Motor neuron (in vitro differentiated cells): ENCODE data around the gene ALX4. TPM values are rescaled to one million over a fixed set of nuclear protein-coding genes. Genes with fewer than 3 reads are reported as not detected.

Experiments used
- ATAC-seq, 8 experiments: fragments of 200-7000 bp; cut with Tn5 transposase; replicated peaks in 6 of 8; 2 replicates each; pipeline ENCODE4 v1.8.0; 2021; ENCODE audit warnings: mild to moderate bottlenecking in 8 of 8, moderate library complexity in 8 of 8
- H3K27ac ChIP-seq, 2 donors: fragments of 250-450 bp; sonication (Bioruptor Pico); 2 replicates each; pipeline ENCODE4 v1.9.0; 2021; ENCODE audit warnings: antibody characterized with exemption in 2 of 2, mild to moderate bottlenecking in 2 of 2, moderate library complexity in 1 of 2
- H3K4me1 ChIP-seq, 2 donors: fragments of 250-450 bp; sonication (Bioruptor Pico); replicated peaks in 1 of 2; 2 replicates each; pipeline ENCODE4 v1.6.1; 2021; ENCODE audit warnings: antibody characterized with exemption in 2 of 2, mild to moderate bottlenecking in 2 of 2, moderate library complexity in 1 of 2
- H3K4me3 ChIP-seq, 5 donors: fragments of 250-450 bp; sonication (Bioruptor Pico); 2 replicates each; pipeline ENCODE4 v1.9.0; 2021; ENCODE audit warnings: antibody characterized with exemption in 5 of 5, mild to moderate bottlenecking in 5 of 5, moderate library complexity in 4 of 5
- WGBS, 10 experiments: fragments of 450-650 bp; shearing (Covaris generic); methylation state at CpG; one replicate each; pipeline ENCODE4 v1.0.0; 2022; 5-methylcytosine and 5-hydroxymethylcytosine counted together
- in situ Hi-C, 9 experiments: fragments of 400-800 bp; cut with MboI; loops; one replicate each; pipeline ENCODE4 v1.15.0; 2021; ENCODE audit warnings: low sequenced_read_pairs in 9 of 9, low pct_unique_long_range_greater_than_20kb in 2 of 9; ENCODE audit not compliant: unreplicated experiment in 9 of 9
- total RNA-seq, 8 experiments: library from RNA; unstranded; fragments of 300-600 nt; gene quantifications; 2 replicates each; pipeline versions ENCODE4 v1.2.3 to v1.2.4, GENCODE V29; 2022

ALX4 gene
- total RNA-seq, 8 experiments from 2014 or later = 0.08 to 4.2 (median 0.31) TPM

DNA sequence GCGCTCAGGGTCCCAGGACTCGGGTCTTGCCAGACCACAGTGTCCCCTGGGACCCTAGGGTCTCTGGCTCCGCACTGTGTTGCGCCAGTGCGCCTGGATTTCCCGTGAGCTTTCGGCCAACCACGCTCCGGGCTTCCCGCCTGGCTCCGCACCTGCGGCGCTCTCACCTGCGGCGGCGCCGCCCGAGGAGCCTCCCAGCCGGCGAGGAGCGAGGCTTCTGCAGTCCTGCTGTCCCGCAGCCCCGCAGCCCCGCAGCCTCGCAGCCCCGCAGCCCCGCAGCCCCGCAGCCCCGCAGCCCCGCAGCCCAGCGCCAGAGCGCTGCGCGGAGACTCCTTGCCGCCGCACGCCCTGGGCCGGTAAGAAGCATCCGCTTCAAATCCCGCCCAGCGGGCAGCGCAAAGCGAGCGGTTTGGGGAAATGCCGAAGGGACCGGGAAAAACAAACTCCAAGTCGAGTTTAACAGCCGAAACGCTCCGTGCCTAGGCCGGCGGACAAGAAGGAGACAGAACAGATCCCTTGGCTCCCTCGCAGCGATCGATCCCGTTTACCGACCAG lies 939 bp downstream of the ALX4 start:
- WGBS, 10 experiments = 20% methylated on average over 1 of the region's 57 CpGs; no CpG with 5 or more reads in 9 of the 10 experiments
- in situ Hi-C loops = no loop called here
- Histone ChIP-seq H3K4me1 (peaks cover 3 to 9% of the 10 kb centered on the region in 2 donors), H3K4me3 (peak overlapping the region in 2 of 5 donors; percentile 18 to 34), H3K27ac (no peak overlapping the region)
- peak in 5 of 8 experiments; percentile 3 to 25 (median 20) for ATAC-seq

DNA sequence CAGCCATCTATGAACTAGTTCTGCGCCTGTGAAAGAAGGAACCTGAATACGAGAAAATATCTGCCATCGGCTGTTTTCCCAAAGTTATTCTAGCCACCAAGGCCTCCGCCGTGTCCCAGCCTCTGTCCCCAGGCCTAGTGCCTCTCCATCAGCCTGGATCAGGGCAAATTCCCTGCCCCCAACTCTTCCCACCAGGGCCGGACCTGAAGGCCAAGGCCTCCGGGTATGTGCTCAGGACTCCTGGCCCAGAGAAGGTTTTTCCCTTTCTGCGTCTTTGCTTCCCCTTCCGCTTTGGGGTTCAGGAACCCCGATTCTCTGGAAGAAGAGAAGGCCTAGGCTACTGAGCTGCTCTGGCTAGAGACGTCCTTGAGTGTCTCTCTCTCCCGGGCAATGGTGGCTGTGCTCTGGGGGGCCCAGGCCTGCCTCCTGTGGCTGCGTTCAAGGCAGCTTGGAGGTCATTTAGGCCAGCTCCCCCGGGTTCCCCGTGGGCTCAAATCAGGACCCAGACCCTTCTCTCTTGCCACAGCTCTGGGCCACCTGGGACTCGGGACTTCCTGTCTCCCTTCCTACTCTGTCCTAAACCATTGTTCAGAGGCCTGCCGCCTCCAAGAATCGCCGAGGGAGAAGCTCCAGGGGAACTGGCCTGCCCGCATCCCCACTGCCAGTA lies 1.6 kb downstream of the ALX4 start:
- 0 to 96% (median 62%) methylated on average over 1 to 7 of the region's 20 CpGs; no CpG with 5 or more reads in 2 of the 10 experiments for WGBS, 10 experiments
- Histone ChIP-seq H3K4me1 (peaks cover 3 to 9% of the 10 kb centered on the region in 2 donors), H3K27ac (no peak overlapping the region), H3K4me3 (no peak overlapping the region)
- no peak for ATAC-seq
- in situ Hi-C loops = no loop called here

- in situ Hi-C loops = no loop called here
- Histone ChIP-seq H3K4me3 (no peak overlapping the region), H3K27ac (no peak overlapping the region), H3K4me1 (peaks cover 3 to 9% of the 10 kb centered on the region in 2 donors)
- WGBS, 10 experiments = 40 to 100% (median 70%) methylated on average over 1 to 5 of the region's 10 CpGs; no CpG with 5 or more reads in 5 of the 10 experiments
- no peak for ATAC-seq
Measured at GRCh38 chr11:44307340-44308099, 2.4 kb downstream of the ALX4 start.

- H3K4me1 ChIP-seq = peaks cover 3 to 9% of the 10 kb centered on the region in 2 donors
- no peak overlapping the region for H3K27ac ChIP-seq
- no peak overlapping the region for H3K4me3 ChIP-seq
- WGBS, 10 experiments = 10 to 20% methylated on average over 1 to 2 of the region's 7 CpGs; no CpG with 5 or more reads in 8 of the 10 experiments
- in situ Hi-C loops = no loop called here
- ATAC-seq = no peak
Measured at GRCh38 chr11:44306918-44307244, 3.1 kb downstream of the ALX4 start.

DNA sequence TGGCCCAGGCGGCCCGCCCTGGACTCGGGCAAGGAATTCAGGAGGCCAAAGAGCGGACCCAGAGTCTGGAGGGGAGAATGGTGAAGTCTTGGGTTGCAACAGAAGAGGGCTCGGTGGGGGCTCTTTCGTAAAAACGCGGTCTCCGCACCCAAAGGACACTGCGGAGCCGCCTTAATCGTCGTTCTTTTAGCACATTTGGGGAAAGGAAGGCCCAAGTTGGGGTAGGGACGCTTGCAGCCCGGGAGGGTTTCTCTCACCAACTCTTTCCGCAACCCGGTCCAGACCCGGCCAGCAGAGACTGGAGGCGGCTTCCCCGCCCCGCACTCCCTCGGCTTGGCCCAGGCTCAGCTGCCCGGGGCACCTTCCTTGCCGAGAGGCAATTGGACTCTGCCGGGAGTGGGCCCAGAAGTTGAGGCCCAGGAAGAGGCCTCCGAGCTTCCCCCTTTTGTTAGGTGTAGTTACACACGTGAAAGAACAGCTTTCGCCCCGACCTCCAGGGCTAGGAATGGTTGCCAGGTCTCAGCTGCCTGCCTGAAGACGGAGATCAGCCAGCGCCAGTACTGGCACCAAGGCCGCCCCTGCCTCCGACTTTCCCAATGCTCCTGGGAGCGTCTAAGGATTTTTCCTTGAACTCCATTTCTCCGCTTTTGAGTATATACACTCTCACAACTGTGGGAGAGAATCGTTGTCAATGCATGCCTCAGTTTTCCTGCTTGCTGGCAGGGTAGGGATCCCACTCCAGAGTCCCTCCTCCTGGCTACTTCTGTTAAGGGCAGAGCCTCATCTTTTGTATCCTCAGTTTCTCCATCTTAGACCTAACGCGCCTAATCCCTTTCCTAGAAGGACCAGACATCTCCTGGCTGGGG lies 3.7 kb downstream of the ALX4 start:
- H3K4me1 ChIP-seq = peaks cover 3 to 9% of the 10 kb centered on the region in 2 donors
- WGBS, 10 experiments = 0 to 100% (median 34%) methylated on average over 1 to 12 of the region's 38 CpGs; no CpG with 5 or more reads in 2 of the 10 experiments
- in situ Hi-C loops = no loop called here
- no peak for ATAC-seq
- no peak overlapping the region for H3K4me3 ChIP-seq
- H3K27ac ChIP-seq = no peak overlapping the region

GRCh38 chr11:44305470-44306051 lies 4.4 kb downstream of the ALX4 start:
- Histone ChIP-seq H3K4me3 (no peak overlapping the region), H3K27ac (no peak overlapping the region), H3K4me1 (peaks cover 3 to 9% of the 10 kb centered on the region in 2 donors)
- WGBS, 10 experiments = 0 to 80% (median 7%) methylated on average over 1 to 16 of the region's 41 CpGs; no CpG with 5 or more reads in 2 of the 10 experiments
- in situ Hi-C loops = no loop called here
- no peak for ATAC-seq

- WGBS, 10 experiments = 0 to 100% (median 7%) methylated on average over 1 to 9 of the region's 10 CpGs; no CpG with 5 or more reads in 1 of the 10 experiments
- in situ Hi-C loops = no loop called here
- Histone ChIP-seq H3K4me1 (peaks cover 3 to 9% of the 10 kb centered on the region in 2 donors), H3K4me3 (no peak overlapping the region), H3K27ac (no peak overlapping the region)
- no peak for ATAC-seq
Measured at GRCh38 chr11:44305026-44305469, 4.9 kb downstream of the ALX4 start.

GRCh38 chr11:44304091-44305025 lies 5.6 kb downstream of the ALX4 start:
- WGBS, 10 experiments = 0 to 57% (median 5%) methylated on average over 4 to 20 of the region's 71 CpGs; no CpG with 5 or more reads in 2 of the 10 experiments
- in situ Hi-C loops = no loop called here
- peak in 1 of 8 experiments; percentile 12 for ATAC-seq
- Histone ChIP-seq H3K27ac (no peak overlapping the region), H3K4me1 (peaks cover 0 to 7% of the 10 kb centered on the region in 2 donors), H3K4me3 (no peak overlapping the region)

DNA sequence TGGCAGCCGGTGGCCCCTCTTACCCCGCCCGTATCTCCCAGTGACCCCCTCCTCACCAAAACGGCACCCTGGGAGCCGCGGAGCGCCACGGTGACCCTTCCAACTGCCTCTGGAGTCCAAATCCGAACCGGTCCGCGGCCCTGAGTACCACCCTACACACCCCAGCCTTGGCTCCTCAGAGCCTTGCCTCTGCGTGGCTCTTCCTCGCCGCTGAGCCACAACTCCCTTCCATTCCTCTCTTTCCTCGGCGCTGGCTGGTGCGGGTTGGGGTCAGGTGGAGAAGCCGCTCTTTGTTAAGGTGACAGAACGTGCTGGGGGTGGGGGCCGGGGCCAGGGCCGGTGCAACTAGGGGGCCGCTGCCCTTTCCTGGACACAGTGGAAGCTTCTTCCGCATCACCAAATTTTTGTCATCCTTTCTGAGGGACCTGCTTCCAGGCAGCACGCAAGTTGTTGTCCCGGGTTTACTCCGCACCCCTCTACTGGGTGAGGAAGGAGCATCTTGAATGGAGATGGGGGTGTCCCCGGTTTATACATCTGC lies 6.5 kb downstream of the ALX4 start:
- H3K4me3 ChIP-seq = no peak overlapping the region
- H3K4me1 ChIP-seq = no peaks in the 10 kb centered on the region
- ATAC-seq = no peak
- in situ Hi-C loops = no loop called here
- 2 to 13% (median 7%) methylated on average over 3 to 7 of the region's 28 CpGs; no CpG with 5 or more reads in 6 of the 10 experiments for WGBS, 10 experiments
- no peak overlapping the region for H3K27ac ChIP-seq

DNA sequence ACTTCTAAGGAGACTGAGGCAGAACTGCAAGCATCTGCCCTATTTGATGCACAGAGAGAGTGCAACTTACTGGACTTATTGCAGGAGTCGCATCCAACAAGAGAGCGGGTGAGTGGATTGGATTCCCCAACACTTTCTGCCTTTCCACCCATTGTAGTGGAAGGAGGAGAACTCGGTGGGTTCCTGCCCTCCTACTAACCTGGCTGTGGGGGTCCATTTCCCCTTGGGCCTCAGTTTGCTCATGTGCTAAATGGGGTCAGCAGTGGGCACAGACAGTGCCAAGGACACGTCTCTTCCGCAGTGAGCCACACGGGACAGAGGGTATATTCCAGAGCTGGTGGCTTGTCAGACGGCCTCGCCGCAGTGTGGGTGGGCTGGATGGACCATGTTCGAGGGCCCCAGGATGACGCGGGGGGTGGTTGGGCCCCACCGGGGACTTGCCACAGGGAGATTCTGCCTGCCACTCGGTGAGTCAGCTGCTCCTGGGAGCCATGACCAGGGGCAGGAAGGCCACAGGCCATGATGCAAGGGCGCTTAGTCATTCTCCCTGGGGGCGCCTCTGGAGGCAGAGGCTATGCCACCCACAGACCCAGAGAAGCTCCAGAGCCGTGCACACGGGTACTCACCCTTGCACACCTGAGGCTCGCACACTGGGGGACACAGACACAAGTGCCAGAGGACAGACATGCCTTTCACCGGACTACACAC lies 8.2 kb downstream of the ALX4 start:
- Histone ChIP-seq H3K4me1 (no peaks in the 10 kb centered on the region), H3K4me3 (no peak overlapping the region), H3K27ac (no peak overlapping the region)
- WGBS, 10 experiments = 11 to 80% (median 76%) methylated on average over 1 to 12 of the region's 20 CpGs; no CpG with 5 or more reads in 5 of the 10 experiments
- in situ Hi-C loops = no loop called here
- peak in 2 of 8 experiments; percentile 15 to 25 for ATAC-seq
